ENCODE results near the gene UBE2E2.

DNA sequence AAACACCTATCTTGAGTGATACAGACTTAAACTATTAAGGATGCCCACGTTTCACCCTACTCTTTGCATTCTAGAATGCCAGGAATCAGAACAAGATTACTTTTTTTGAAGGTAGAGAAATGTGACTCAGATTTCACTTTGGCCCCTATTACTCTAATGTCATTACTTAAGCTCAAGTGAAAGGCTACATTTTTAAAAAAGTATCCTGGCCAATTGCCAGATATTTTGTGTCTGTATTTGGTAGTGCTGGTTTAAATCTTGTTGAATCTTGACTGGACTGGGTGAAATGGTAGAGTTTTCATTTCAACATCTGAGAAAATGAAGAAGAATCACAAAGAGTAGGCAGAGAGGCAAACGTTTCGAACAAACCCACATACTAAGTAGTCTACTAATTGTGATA, 384.4 kb downstream of the UBE2E2 start:
- TF ChIP-seq POLR2A (IDR thresholded peaks at IDR 0.05), result no peak
- TF ChIP-seq, protein P1, sequence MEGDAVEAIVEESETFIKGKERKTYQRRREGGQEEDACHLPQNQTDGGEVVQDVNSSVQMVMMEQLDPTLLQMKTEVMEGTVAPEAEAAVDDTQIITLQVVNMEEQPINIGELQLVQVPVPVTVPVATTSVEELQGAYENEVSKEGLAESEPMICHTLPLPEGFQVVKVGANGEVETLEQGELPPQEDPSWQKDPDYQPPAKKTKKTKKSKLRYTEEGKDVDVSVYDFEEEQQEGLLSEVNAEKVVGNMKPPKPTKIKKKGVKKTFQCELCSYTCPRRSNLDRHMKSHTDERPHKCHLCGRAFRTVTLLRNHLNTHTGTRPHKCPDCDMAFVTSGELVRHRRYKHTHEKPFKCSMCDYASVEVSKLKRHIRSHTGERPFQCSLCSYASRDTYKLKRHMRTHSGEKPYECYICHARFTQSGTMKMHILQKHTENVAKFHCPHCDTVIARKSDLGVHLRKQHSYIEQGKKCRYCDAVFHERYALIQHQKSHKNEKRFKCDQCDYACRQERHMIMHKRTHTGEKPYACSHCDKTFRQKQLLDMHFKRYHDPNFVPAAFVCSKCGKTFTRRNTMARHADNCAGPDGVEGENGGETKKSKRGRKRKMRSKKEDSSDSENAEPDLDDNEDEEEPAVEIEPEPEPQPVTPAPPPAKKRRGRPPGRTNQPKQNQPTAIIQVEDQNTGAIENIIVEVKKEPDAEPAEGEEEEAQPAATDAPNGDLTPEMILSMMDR (IDR thresholded peaks at IDR 0.05), result no peak

Measured in esophagus squamous epithelium (tissue), 4 donors.